GM12891 (cell line): ENCODE measurements around the gene CCDC51.

Experiments used
- DNase-seq: peaks from one replicate; pipeline ENCODE4 v3.0.0; 2011; ENCODE audit warnings: low spot score; ENCODE audit not compliant: insufficient read length
- FAIRE-seq: peaks from 2 replicates; lab custom pipeline; 2011; peaks lifted over from hg19 to GRCh38; lab: Jason Lieb, UNC
- PAX5 ChIP-seq: IDR thresholded peaks from 2 replicates; pipeline ENCODE4 v1.6.1; 2011; ENCODE audit warnings: low read length, moderate library complexity, mild to moderate bottlenecking; ENCODE audit not compliant: insufficient read depth, severe bottlenecking
- POLR2A ChIP-seq: IDR thresholded peaks from 2 replicates; pipeline ENCODE4 v1.6.1; 2011; ENCODE audit warnings: low read depth, low read length, control low read depth
- POLR2AphosphoS5 ChIP-seq: IDR thresholded peaks from 2 replicates; pipeline ENCODE4 v1.6.1; 2011; ENCODE audit warnings: low read depth, low read length, control low read depth
- POU2F2 ChIP-seq: IDR thresholded peaks from 2 replicates; pipeline ENCODE4 v1.6.1; 2011; ENCODE audit warnings: low read depth, mild to moderate bottlenecking, control low read depth, low read length, moderate library complexity
- SPI1 ChIP-seq: IDR thresholded peaks from 2 replicates; pipeline ENCODE4 v1.6.1; 2011; ENCODE audit warnings: low read depth, low read length, control low read depth
- TAF1 ChIP-seq: IDR thresholded peaks from 2 replicates; pipeline ENCODE4 v1.6.1; 2011; ENCODE audit warnings: low read depth, low read length, control low read depth

The CCDC51 gene

DNA sequence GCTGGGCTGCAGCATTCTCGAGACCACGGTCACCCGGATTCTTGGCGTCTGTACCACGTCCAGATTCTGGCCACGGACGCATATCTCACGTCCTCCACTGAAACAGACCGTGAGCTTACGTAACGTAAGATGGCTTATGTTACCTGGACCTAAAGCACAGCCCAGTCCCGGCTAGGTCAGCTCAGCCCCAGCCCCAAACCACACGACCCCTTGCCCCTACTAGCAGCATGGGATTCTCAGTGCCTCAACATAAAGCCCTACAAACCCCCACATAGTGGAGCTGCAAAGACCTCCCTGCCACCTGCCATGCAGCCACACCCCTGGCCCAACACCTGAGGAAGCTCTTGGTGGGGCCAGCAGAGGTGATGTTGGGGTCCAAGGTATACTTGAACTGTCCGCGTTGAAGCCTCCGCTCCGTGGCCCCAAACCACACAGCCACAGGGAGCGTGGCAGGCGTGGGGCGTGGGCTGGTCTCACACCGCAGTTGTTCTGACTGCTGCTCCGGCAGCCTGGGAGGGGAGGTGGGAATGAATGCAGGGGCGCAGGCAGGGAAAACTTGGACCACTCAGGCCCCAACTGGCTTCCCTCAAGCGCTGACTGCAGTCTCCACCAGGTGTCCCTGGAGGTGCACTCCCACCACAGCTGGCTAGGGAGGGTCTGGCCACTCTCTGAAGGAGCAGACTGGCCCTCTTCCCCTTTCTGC is 24.5 kb downstream of the CCDC51 start:
- DNase-seq: no peak
- FAIRE-seq: no peak

DNA sequence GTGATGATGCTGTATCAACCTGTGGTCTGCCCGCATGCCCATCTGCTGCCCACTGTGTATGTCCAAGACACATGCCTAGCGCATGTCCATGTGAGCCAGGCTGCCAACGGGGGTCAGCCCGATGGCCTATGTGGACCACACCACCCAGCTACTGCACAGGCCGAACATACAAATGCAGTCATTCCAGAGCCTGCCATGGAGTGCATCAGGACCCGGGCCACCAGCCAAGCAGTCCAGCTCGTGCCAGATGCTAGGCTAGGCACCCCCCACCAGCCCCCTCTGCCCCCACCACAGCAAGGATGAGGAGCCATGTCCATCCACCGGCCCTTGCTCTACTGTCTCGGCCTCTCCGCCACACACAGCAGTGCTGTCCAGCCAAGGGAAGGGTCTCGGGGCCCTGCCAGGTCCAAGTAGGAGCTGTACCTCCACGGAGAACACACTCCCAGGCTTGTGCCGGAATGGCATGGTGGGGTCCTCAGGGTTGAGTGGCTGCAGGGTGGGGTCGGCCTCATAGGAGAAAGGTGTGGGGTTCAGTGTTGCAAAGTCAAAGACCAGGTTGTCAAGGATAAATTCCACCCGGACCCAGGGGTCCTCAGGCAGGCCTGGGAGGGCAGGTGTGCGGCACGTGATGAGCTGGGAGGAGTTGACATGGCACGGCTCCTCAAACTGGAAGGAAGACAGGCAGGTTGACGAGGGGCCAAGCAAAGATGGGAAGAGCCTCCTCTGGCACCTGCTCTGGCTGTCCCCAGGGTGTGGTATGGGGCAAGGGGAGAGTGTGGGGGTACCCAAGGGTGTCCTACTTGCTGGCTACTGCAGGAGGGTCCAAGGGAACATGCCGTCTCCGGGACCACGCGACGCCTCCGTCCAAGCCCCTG is 25.3 kb downstream of the CCDC51 start:
- TF ChIP-seq POLR2AphosphoS5 (no peak), POU2F2 (no peak), TAF1 (no peak), SPI1 (no peak), POLR2A (no peak), PAX5 (no peak)
- DNase-seq (no peak), FAIRE-seq (no peak)

More for the DNA sequence above, 24.5 kb downstream of the CCDC51 start:
- no peak for TF ChIP-seq TAF1
- no peak for TF ChIP-seq POLR2AphosphoS5
- TF ChIP-seq POU2F2: no peak
- no peak for TF ChIP-seq SPI1
- no peak for TF ChIP-seq POLR2A
- no peak for TF ChIP-seq PAX5

DNA sequence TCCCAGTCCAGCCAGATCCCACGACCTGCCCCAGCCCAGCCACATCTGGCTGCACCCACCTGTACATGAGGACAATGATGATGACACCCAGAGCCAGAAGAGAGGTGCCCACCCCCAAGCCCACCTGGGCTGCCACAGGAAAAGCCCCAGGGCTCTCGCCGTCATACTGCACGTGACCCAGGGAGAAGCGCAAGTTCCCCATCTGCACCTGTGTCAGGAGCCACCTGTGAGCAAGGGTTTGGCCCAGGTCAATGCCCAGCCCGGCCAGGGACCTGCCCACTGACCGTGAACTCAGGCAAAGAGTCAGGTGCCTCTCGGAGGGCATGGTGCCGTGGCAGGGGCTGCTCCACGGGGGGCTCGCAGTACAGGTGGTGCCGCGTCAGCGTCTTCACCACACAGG is 26.3 kb downstream of the CCDC51 start:
- DNase-seq: no peak
- no peak for FAIRE-seq
- TF ChIP-seq TAF1: no peak
- TF ChIP-seq POLR2A: no peak
- no peak for TF ChIP-seq PAX5
- no peak for TF ChIP-seq SPI1
- TF ChIP-seq POLR2AphosphoS5: no peak
- no peak for TF ChIP-seq POU2F2

DNA sequence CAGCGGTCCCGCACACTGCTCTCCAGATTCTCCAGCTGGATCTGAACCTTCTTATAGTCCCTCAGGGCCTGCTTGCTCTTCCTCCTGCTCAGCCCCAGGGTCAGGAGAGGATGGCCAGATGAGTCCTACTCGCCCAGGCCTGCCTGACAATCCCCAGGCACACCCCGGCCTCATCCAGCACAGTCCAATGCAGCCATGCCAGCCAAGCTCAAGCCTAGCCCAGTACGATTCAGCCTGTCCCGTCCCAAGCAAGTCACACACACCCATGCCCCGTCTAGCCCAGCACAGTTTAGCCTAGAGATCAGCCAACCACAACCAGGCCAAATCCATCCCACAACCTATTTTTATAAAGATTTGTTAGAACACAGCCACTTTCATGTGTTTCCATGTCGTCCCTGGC is 26.8 kb downstream of the CCDC51 start:
- DNase-seq (no peak), FAIRE-seq (no peak)
- TF ChIP-seq SPI1 (no peak), POLR2A (no peak), POLR2AphosphoS5 (no peak), POU2F2 (no peak), PAX5 (no peak), TAF1 (no peak)

DNA sequence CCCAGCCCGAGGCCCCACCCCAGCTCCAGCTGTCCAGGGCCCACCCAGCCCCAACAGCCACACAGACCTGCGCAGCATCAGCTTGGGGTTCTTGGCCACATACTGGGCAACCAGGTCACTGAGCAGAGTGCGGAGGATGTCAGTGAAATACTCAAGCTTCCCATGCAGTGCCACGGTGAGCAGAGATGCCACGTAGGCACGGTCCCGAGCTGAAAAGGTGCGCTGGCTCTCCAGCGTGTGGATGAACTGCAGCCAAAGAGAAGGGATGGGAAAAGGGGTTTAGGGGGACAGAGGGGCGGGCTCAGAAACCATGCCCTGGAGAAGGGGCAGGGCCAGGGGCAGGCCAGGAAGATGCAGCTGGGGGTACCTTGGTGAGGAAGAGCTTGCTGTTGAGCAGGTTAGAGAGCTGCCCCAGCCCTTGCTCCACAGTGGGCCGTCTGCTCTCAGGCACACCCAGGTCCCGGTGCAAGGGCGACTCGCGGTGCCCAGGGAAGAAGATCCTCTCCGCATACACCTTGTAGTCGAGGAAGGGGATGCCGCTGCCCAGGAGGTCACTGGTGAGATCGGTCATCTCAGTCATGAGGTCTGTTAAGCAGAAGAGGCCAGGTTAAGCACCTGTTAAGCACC is 27.4 kb downstream of the CCDC51 start:
- FAIRE-seq (no peak), DNase-seq (no peak)
- TF ChIP-seq PAX5: no peak
- no peak for TF ChIP-seq POLR2A
- no peak for TF ChIP-seq POLR2AphosphoS5
- no peak for TF ChIP-seq SPI1
- no peak for TF ChIP-seq POU2F2
- no peak for TF ChIP-seq TAF1

- peak; percentile 11 for DNase-seq
- no peak for TF ChIP-seq POLR2A
- no peak for TF ChIP-seq POLR2AphosphoS5
- no peak for TF ChIP-seq PAX5
- TF ChIP-seq POU2F2: no peak
- TF ChIP-seq TAF1: no peak
- TF ChIP-seq SPI1: no peak
- FAIRE-seq: no peak
Observed at GRCh38 chr3:48411606-48412374, 28.1 kb downstream of the CCDC51 start.

DNA sequence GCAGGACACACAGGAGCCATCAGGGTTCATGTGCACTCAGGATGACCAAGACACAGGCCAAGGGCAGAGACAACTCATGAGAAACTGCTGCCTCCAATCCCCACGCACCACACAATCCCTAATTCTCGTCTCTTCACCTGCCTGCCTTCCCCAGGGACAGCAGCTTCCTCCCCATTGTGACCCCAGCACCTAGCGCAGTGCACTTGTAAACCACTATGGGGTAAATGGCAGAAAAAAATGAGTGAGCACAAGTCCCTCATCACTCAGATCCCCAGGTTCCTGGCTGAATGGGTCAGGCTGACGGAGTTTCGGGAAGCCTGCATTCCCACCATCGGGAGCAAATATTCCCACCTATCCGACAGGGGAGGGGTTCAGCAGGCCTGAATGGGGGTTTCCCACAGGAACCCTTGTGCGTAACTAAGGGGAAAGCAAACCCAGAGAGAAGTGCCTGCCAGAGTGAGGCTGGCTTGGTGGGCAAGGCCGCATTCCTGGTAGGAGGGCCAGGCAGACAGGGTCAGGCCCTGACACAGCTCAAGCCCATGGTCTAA is 28.8 kb downstream of the CCDC51 start:
- FAIRE-seq: no peak
- TF ChIP-seq SPI1 (no peak), TAF1 (no peak), POLR2AphosphoS5 (no peak), POU2F2 (no peak), PAX5 (no peak)
- peak; percentile 12 for DNase-seq

DNA sequence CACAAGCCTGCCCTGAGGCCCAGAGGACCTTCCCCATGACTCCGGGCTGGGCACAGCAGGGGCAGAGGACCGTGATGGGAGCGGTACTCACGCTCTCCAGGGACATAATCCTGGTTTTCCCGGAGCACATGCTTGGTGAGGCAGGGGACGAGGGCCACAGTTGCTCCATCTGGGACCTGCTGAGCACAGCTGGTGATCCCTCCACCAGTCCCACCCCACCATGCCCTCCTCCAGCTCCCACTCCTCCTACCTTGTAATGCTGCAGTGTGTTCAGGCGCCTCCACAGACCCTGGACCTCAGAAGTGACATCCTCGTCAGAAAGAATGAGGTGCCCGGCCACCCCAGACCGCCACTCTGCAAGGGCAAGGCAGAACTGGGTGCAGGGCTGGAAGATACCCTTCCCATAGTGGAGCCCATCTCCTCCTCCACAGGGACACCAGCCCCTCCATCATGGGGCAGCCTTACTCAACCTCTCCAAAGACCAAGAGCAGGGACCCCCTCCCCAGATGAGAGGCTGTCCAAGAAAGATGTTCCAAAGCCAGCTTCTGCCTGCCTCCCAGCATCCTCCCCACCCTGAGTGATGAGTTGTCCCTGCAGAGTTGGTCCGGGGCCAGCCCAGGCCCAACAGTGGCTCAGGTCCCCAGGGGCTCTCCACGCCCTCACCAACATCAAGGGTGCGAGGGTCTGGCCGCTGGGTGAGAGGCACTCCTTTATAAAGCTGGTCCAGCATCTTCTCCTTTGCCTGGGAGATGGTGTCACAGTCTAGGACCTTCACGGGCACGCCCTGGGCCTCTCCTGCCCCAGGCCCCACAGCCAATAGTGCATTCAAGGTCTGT is 29.5 kb downstream of the CCDC51 start:
- no peak for FAIRE-seq
- peak; percentile 16 for DNase-seq
- TF ChIP-seq SPI1 (no peak), PAX5 (no peak), POLR2A (no peak), POLR2AphosphoS5 (no peak), POU2F2 (no peak), TAF1 (no peak)
